Epithelial cell of proximal tubule (primary cell): ENCODE measurements around the gene IQUB. TPM values are rescaled to one million over a fixed set of nuclear protein-coding genes. Genes with fewer than 3 reads are reported as not detected.

Experiments used
- DNase-seq: peaks from one replicate; pipeline ENCODE4 v3.0.0-alpha.2; 2011; ENCODE audit warnings: low read depth
- H3K4me3 ChIP-seq: 2 replicates; pipeline ENCODE4 v1.5.1; 2011; ENCODE audit warnings: low read depth, mild to moderate bottlenecking, low read length
- CTCF ChIP-seq: conservative IDR thresholded peaks from 2 replicates; pipeline ENCODE4 v1.5.1; 2012; ENCODE audit warnings: low read depth, mild to moderate bottlenecking, low read length
- total RNA-seq: library from RNA; depleted of rRNA; stranded (reverse); fragments of >200 nt; gene quantifications from 2 replicates; pipeline ENCODE4 v1.2.3, GENCODE V29; 2015

The IQUB gene
- total RNA-seq, 1 donor from 2014 or later: under 0.01 TPM

DNA sequence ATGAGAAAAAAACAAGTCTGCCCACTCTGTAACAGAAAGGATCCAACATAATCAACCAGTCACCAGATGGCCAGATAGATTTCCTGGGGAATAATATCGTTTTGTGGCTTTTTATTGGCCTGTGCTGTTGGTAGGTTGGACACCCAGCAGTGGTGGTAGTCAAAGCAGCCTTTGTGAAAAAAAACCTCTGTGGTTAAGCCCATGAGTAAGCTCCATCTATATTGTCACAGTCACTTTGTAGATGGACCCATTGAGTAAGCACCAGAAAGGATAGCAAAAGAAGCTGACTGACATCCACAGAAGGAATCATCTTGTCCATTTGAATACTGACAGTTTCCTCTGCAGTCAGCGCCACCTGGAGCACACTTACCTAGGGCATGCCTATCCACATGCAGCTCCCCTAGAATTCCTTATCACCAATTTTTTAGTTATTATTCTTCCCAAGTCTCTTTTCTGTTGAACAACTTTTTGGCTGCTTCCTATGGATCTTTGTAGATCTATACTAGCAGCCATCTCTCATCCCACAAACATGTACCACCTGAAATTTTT lies 96.9 kb downstream of the IQUB start:
- no peak for DNase-seq
- no peak for TF ChIP-seq CTCF
- H3K4me3 ChIP-seq: no peak overlapping the region

- TF ChIP-seq CTCF: no peak
- H3K4me3 ChIP-seq: no peak overlapping the region
- DNase-seq: no peak
Observed at GRCh38 chr7:123435080-123435700, 99.2 kb downstream of the IQUB start.

- DNase-seq: no peak
- TF ChIP-seq CTCF: no peak
- H3K4me3 ChIP-seq: no peak overlapping the region
Observed at GRCh38 chr7:123433665-123434064, 100.7 kb downstream of the IQUB start.

DNA sequence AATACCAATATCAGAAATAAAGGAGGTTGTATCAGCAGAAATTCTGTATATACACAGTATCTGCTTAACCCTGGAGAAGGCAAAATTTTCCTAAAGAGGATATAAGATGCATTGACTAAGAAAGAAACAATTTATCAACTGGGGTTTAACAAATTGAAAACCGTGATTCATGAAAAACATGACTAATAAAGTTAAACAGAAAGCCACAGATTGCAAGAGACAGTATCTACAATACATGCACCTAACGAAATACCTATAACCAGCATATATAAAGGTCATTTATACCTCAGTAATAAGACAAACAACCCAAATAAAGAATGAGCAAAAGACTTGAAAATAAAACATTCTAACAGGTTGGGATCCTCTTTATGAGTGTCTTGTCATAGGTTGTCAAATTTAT lies 101.8 kb downstream of the IQUB start:
- no peak for TF ChIP-seq CTCF
- DNase-seq: no peak
- no peak overlapping the region for H3K4me3 ChIP-seq

GRCh38 chr7:123431075-123431614 lies 103.2 kb downstream of the IQUB start:
- no peak overlapping the region for H3K4me3 ChIP-seq
- no peak for DNase-seq
- no peak for TF ChIP-seq CTCF

GRCh38 chr7:123425246-123425645 lies 109.1 kb downstream of the IQUB start:
- no peak for DNase-seq
- TF ChIP-seq CTCF: no peak
- H3K4me3 ChIP-seq: no peak overlapping the region

- no peak overlapping the region for H3K4me3 ChIP-seq
- no peak for DNase-seq
- no peak for TF ChIP-seq CTCF
Observed at GRCh38 chr7:123424463-123424862, 109.9 kb downstream of the IQUB start.
